B cell (primary cell): ENCODE measurements around the gene CD163. TPM values are rescaled to one million over a fixed set of nuclear protein-coding genes. Genes with fewer than 3 reads are reported as not detected.

Experiments used
- ATAC-seq: fragments of 200-7000 bp; cut with Tn5 transposase; one replicate; pipeline ENCODE4 v1.10.0; 2021; ENCODE audit warnings: low read depth, mild to moderate bottlenecking, moderate number of reproducible peaks, moderate library complexity
- CTCF ChIA-PET: fragments of 350-600 bp; sonication (Branson Sonifier 250); formaldehyde crosslinking; loops from one replicate; lab custom pipeline; 2021; ENCODE audit warnings: antibody characterized with exemption, inconsistent platforms; lab: Charles Lee
- POLR2A ChIA-PET: fragments of 350-600 bp; sonication (Branson Sonifier 250); formaldehyde crosslinking; loops from one replicate; lab custom pipeline; 2021; ENCODE audit warnings: antibody characterized with exemption; lab: Charles Lee
- DNase-seq: peaks from one replicate; pipeline ENCODE4 v3.0.0; 2013
- H2AFZ ChIP-seq: 2 replicates; pipeline ENCODE4 v1.6.1; 2012; ENCODE audit warnings: mild to moderate bottlenecking, low read depth, low read length; ENCODE audit not compliant: insufficient read depth, poor library complexity, severe bottlenecking
- H3K27ac ChIP-seq, 2 donors: 1 replicate in 1 of 2; 2 replicates in 1 of 2; pipeline ENCODE4 v1.5.1; 2012 to 2013; ENCODE audit warnings: low read length in 2 of 2, mild to moderate bottlenecking in 2 of 2, moderate library complexity in 1 of 2
- H3K27me3 ChIP-seq, 4 experiments: fragments of 200-600 bp in 1 of 4; sonication (generic) in 1 of 4; replicated peaks in 1 of 4; 1 replicate in 2 of 4; 2 replicates in 2 of 4; pipeline versions ENCODE4 v1.6.1 to v1.7.0; 2013 to 2016; ENCODE audit warnings: low read length in 3 of 4, mild to moderate bottlenecking in 2 of 4, mixed read lengths in 1 of 4, moderate library complexity in 1 of 4; ENCODE audit not compliant: insufficient read depth in 4 of 4, control insufficient read depth in 3 of 4; ENCODE audit errors: control extremely low read depth in 1 of 4
- H3K36me3 ChIP-seq, 2 experiments: replicated peaks in 1 of 2; 1 replicate in 1 of 2; 2 replicates in 1 of 2; pipeline versions ENCODE4 v1.6.1 to v1.7.1; 2013; ENCODE audit warnings: low read length in 1 of 2; ENCODE audit not compliant: insufficient read depth in 2 of 2, control insufficient read depth in 1 of 2; ENCODE audit errors: control extremely low read depth in 1 of 2, extremely low read depth in 1 of 2
- H3K4me1 ChIP-seq, 2 donors: fragments of 200-600 bp in 1 of 2; sonication (generic) in 1 of 2; 1 replicate in 1 of 2; 2 replicates in 1 of 2; pipeline versions ENCODE4 v1.5.1 to v1.6.1; 2013 to 2017; ENCODE audit warnings: low read length in 2 of 2; ENCODE audit not compliant: control insufficient read depth in 2 of 2, insufficient read depth in 2 of 2
- H3K4me2 ChIP-seq: replicated peaks from 2 replicates; pipeline ENCODE3; 2012; ENCODE audit warnings: mild to moderate bottlenecking, low read depth, low read length; ENCODE audit not compliant: poor library complexity, severe bottlenecking
- H3K4me3 ChIP-seq, 5 experiments: fragments of 200-600 bp in 1 of 5; sonication (generic) in 1 of 5; 1 replicate in 3 of 5; 2 replicates in 2 of 5; pipeline versions ENCODE4 v1.5.1 to v1.7.0; 2011 to 2016; ENCODE audit warnings: low read length in 4 of 5, mild to moderate bottlenecking in 4 of 5, low read depth in 2 of 5, control low read depth in 1 of 5, moderate library complexity in 1 of 5; ENCODE audit not compliant: insufficient read depth in 1 of 5; ENCODE audit errors: control extremely low read depth in 1 of 5, extremely low read depth in 1 of 5
- H3K79me2 ChIP-seq: fragments of 200-600 bp; sonication (generic); one replicate; pipeline ENCODE4 v1.6.0; 2016; ENCODE audit warnings: low read length; ENCODE audit not compliant: control insufficient read depth, insufficient read depth
- H3K9ac ChIP-seq: fragments of 200-600 bp; sonication (generic); 2 replicates; pipeline ENCODE4 v1.6.1; 2017; ENCODE audit warnings: mild to moderate bottlenecking, low read length, moderate library complexity
- H3K9me3 ChIP-seq, 3 donors: one replicate each; pipeline versions ENCODE4 v1.6.1 to v1.7.1; 2013; ENCODE audit warnings: low read length in 2 of 3; ENCODE audit not compliant: control insufficient read depth in 2 of 3, insufficient read depth in 1 of 3; ENCODE audit errors: control extremely low read depth in 1 of 3
- H4K20me1 ChIP-seq: 2 replicates; pipeline ENCODE4 v1.6.0; 2012; ENCODE audit warnings: mild to moderate bottlenecking, low read length; ENCODE audit not compliant: insufficient read depth, control insufficient read depth, poor library complexity, severe bottlenecking
- H3K27ac Mint-ChIP-seq: one replicate; pipeline ENCODE4 v1.8.0; 2021; ENCODE audit warnings: mixed read lengths
- H3K27me3 Mint-ChIP-seq: one replicate; pipeline ENCODE4 v1.8.0; 2021; ENCODE audit warnings: mixed read lengths
- H3K4me1 Mint-ChIP-seq: one replicate; pipeline ENCODE4 v1.8.0; 2021; ENCODE audit warnings: mixed read lengths
- H3K4me3 Mint-ChIP-seq: one replicate; pipeline ENCODE4 v1.8.0; 2021; ENCODE audit warnings: mixed read lengths
- H3K9me3 Mint-ChIP-seq: one replicate; pipeline ENCODE4 v1.8.0; 2022; ENCODE audit warnings: mixed read lengths; ENCODE audit not compliant: insufficient read depth
- EZH2 ChIP-seq: IDR thresholded peaks from 2 replicates; pipeline ENCODE4 v1.6.1; 2012; ENCODE audit warnings: borderline replicate concordance, low read depth, mild to moderate bottlenecking, moderate library complexity, low read length; ENCODE audit not compliant: insufficient read depth, poor library complexity, severe bottlenecking
- WGBS: methylation state at CpG from one replicate; pipeline ENCODE4 v1.1.5; 2013; ENCODE audit warnings: missing lambda C conversion rate; ENCODE audit not compliant: insufficient coverage; 5-methylcytosine and 5-hydroxymethylcytosine counted together
- intact Hi-C: fragments of 100-400 bp; cut with micrococcal nuclease; formaldehyde crosslinking; loops from one replicate; pipeline ENCODE4 v1.10.0; 2022
- polyA plus RNA-seq: library from polyadenylated mRNA; depleted of rRNA; stranded (reverse); fragments of >200 nt; gene quantifications from 2 replicates; pipeline ENCODE4 v1.2.3, GENCODE V29; 2012
- total RNA-seq, 2 donors: library from RNA; stranded (reverse); fragments of 120-200 nt in 1 of 2; gene quantifications; 1 replicate in 1 of 2; 2 replicates in 1 of 2; pipeline versions ENCODE4 v1.2.3 to v1.2.4, GENCODE V29; 2013 to 2022
- TF ChIP-seq, protein P1 (sequence below): fragments of 200-600 bp; IDR thresholded peaks from one replicate; pipeline ENCODE4 v1.8.0; 2022; ENCODE audit warnings: antibody characterized with exemption, mild to moderate bottlenecking

CD163 gene
- total and polyA plus RNA-seq, 2 donors (not counting 1 experiment from before 2014, with no cell fraction given), result 1.1 to 1.8 TPM

DNA sequence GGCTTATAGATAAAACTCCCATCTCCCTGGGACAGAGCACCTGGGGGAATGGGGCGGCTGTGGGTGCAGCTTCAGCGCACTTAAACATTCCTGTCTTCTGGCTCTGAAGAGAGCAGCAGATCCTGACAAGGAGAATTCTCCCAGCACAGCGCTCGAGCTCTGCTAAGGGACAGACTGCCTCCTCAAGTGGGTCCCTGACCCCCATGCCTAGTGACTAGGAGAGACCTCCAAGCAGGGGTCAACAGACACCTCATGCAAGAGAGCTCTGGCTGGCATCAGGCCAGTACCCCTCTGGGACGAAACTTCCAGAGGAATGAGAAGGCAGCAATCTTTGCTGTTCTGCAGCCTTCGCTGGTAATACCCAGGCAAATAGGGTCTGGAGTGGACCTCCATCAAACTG is 31.5 kb downstream of the CD163 start:
- Histone ChIP-seq H3K27ac (no peak overlapping the region), H3K4me2 (no peak overlapping the region), H3K4me3 (no peak overlapping the region), H3K27me3 (peaks cover 0 to 3% (median 0%) of the 10 kb centered on the region in 4 experiments), H2AFZ (no peak overlapping the region), H3K9me3 (peaks cover 0 to 1% (median 0%) of the 10 kb centered on the region in 3 donors), H4K20me1 (no peaks in the 10 kb centered on the region), H3K9ac (no peak overlapping the region), H3K36me3 (no peaks in the 10 kb centered on the region), H3K4me1 (no peaks in the 10 kb centered on the region), H3K79me2 (no peaks in the 10 kb centered on the region)
- Mint-ChIP-seq H3K4me1 (no peaks in the 10 kb centered on the region), H3K27me3 (peaks cover 18% of the 10 kb centered on the region), H3K4me3 (no peak overlapping the region), H3K9me3 (peaks cover 6% of the 10 kb centered on the region), H3K27ac (no peak overlapping the region)
- no peak for DNase-seq
- TF ChIP-seq, protein P1, sequence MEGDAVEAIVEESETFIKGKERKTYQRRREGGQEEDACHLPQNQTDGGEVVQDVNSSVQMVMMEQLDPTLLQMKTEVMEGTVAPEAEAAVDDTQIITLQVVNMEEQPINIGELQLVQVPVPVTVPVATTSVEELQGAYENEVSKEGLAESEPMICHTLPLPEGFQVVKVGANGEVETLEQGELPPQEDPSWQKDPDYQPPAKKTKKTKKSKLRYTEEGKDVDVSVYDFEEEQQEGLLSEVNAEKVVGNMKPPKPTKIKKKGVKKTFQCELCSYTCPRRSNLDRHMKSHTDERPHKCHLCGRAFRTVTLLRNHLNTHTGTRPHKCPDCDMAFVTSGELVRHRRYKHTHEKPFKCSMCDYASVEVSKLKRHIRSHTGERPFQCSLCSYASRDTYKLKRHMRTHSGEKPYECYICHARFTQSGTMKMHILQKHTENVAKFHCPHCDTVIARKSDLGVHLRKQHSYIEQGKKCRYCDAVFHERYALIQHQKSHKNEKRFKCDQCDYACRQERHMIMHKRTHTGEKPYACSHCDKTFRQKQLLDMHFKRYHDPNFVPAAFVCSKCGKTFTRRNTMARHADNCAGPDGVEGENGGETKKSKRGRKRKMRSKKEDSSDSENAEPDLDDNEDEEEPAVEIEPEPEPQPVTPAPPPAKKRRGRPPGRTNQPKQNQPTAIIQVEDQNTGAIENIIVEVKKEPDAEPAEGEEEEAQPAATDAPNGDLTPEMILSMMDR, result no peak
- TF ChIP-seq EZH2, result no peak
- 97% methylated on average over 5 of the region's 6 CpGs for whole genome bisulfite sequencing
- ChIA-PET POLR2A (no interaction called here), CTCF (no interaction called here)
- no peak for ATAC-seq
- intact Hi-C loops, result no loop called here

DNA sequence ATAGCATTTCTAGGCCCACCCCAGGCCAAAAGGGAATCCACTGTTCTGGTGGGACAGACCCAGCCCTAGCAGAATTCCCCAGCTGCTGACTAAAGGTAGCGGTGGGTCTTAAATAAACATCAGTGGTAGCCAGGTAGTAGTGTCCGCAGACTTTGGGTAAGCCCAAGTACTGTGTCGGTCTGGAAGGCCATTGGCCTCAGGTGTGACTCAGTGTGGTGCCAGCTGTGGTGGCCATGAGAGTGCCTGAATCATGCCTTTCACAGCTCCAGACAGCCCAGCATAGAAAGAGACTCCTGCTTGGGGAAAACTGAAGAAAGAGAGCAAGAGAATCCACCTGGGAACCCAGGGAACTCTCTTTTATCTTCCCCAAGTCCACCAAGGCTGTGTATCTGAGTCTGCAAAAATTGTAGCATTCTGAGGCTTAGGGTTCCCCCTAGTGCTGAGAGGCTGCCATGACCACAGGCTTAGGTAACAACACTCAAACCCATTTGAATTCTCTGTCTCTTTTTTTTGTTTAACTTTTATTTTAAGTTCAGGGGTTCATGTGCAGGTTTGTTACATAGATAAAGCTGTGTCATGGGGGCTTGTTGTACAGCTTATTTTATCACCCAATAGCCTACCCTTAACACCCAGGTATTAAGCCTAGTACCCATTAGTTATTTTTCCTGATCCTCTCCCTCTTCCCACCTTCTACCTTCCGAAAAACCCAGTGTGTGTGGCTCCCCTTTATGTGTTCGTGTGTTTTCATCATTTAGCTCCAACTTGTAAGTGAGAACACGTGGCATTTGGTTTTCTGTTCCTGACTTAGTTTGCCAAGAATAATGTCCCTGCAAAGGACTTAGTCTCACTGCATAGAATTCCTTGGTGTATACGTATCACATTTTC is 43.0 kb downstream of the CD163 start:
- peaks cover 0 to 1% (median 0%) of the 10 kb centered on the region in 4 experiments for H3K27me3 ChIP-seq
- intact Hi-C loops, result no loop called here
- no peaks in the 10 kb centered on the region for H3K4me1 Mint-ChIP-seq
- POLR2A ChIA-PET, result no interaction called here
- no peak overlapping the region for H2AFZ ChIP-seq
- no peak overlapping the region for H3K27ac ChIP-seq
- no peak overlapping the region for H3K4me2 ChIP-seq
- no peak overlapping the region for H3K9ac ChIP-seq
- H3K4me3 Mint-ChIP-seq, result no peak overlapping the region
- no peaks in the 10 kb centered on the region for H4K20me1 ChIP-seq
- ATAC-seq (peak; percentile 47), DNase-seq (peak; percentile 44)
- no peaks in the 10 kb centered on the region for H3K79me2 ChIP-seq
- 69% methylated on average over 6 of the region's 7 CpGs for WGBS
- CTCF ChIA-PET, result interaction anchor here (0.7 to 2.3 kb wide), 2 partner anchors 13 to 241 kb away, joined by 3 to 7 read pairs; no protein-coding TSS in a partner anchor
- no peaks in the 10 kb centered on the region for H3K4me1 ChIP-seq
- no peak overlapping the region for H3K27ac Mint-ChIP-seq
- H3K9me3 Mint-ChIP-seq, result no peaks in the 10 kb centered on the region
- H3K9me3 ChIP-seq, result no peaks in the 10 kb centered on the region
- H3K27me3 Mint-ChIP-seq, result peaks cover 8% of the 10 kb centered on the region
- H3K4me3 ChIP-seq, result no peak overlapping the region
- no peak for TF ChIP-seq EZH2
- TF ChIP-seq, protein P1, result peak; percentile 72
- H3K36me3 ChIP-seq, result no peaks in the 10 kb centered on the region
